Midbrain (tissue), 1 donor: ENCODE results near the gene COL17A1.
A peak's percentile ranks its signal among the peaks of the same experiment; 100 is the strongest.

Experiments used
- DNase-seq: peaks from one replicate; lab custom pipeline; 2025; lab: John Stamatoyannopoulos, UW

COL17A1 gene

DNA sequence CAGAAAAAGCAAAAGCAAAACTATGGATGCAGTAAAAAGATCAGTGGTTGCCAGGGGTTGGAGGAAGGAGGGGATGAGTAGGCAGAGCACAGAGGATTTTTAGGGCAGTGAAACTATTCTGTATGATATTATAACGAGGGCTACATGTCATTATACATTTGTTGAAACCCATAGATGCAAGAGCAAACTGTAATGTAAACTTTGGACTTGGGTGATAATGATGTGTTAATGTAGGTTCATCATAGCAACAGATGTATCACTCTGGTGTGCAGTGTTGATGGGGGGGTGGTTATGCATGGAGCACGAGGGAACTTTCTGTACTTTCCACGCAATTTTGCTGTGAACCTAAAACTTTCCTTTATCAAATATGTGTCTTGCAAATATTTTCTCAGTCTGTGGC lies 95.6 kb downstream of the COL17A1 start:
- no peak for DNase-seq

DNA sequence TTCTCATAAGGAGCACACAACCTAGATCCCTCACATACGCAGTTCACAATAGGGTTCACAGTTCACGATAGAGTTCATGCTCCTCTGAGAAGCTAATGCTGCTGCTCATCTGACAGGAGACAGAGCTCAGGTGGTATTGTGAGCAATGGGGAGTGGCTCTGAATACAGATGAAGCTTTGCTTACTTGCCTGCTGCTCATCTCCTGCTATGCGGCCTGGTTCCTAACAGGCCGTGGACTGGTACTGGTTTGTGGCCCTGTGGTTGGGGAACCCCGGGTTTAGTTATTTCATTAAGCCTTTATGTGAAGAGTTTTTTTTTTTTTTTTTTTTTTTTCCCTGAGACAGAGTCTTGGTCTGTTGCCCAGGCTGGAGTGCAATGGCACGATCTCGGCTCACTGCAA lies 99.3 kb downstream of the COL17A1 start:
- DNase-seq: no peak

- no peak for DNase-seq
Observed at GRCh38 chr10:103985726-103986125, 100.0 kb downstream of the COL17A1 start.

- DNase-seq: no peak
Observed at GRCh38 chr10:103983367-103983911, 102.2 kb downstream of the COL17A1 start.

GRCh38 chr10:103982639-103983038 lies 103.0 kb downstream of the COL17A1 start:
- DNase-seq: peak; percentile 11
